GM19438 (cell line): ENCODE measurements around the gene RGS7.
"Not testable (repeated sequence)": the region's sequence is repeated elsewhere in the genome, so short reads cannot be mapped to it uniquely, and the experiment has no call there.

ENCODE experiments used
- ATAC-seq: cut with Tn5 transposase; IDR thresholded peaks from one replicate; pipeline ENCODE4 v1.9.1; 2021; ENCODE audit warnings: low read depth; ENCODE audit not compliant: unreplicated experiment

The RGS7 gene

GRCh38 chr1:241275981-241276380 is 81.0 kb downstream of the RGS7 start:
- ATAC-seq, result no peak

GRCh38 chr1:241275226-241275625 is 81.8 kb downstream of the RGS7 start:
- no peak for ATAC-seq

GRCh38 chr1:241274693-241275092 is 82.3 kb downstream of the RGS7 start:
- no peak for ATAC-seq

- ATAC-seq, result no peak
These were observed 84.2 kb downstream of the RGS7 start for GRCh38 chr1:241272828-241273227.

- no peak for ATAC-seq
These were observed 85.6 kb downstream of the RGS7 start for GRCh38 chr1:241271427-241271826.

GRCh38 chr1:241270016-241270415 is 87.0 kb downstream of the RGS7 start:
- ATAC-seq, result no peak

GRCh38 chr1:241269116-241269515 is 87.9 kb downstream of the RGS7 start:
- no peak for ATAC-seq

- ATAC-seq, result no peak
These were observed 90.9 kb downstream of the RGS7 start for GRCh38 chr1:241266121-241266520.

- ATAC-seq, result no peak
These were observed 91.6 kb downstream of the RGS7 start for GRCh38 chr1:241265428-241265827.

GRCh38 chr1:241263346-241263745 is 93.7 kb downstream of the RGS7 start:
- ATAC-seq, result no peak

- ATAC-seq, result no peak
These were observed 103.5 kb downstream of the RGS7 start for GRCh38 chr1:241253471-241253870.

GRCh38 chr1:241250465-241250864 is 106.5 kb downstream of the RGS7 start:
- ATAC-seq, result no peak

- no peak for ATAC-seq
These were observed 116.9 kb downstream of the RGS7 start for GRCh38 chr1:241240069-241240468.

- ATAC-seq, result no peak
These were observed 119.1 kb downstream of the RGS7 start for GRCh38 chr1:241237873-241238272.

GRCh38 chr1:241235256-241235897 is 121.6 kb downstream of the RGS7 start:
- ATAC-seq, result no peak

- ATAC-seq, result no peak
These were observed 127.3 kb downstream of the RGS7 start for GRCh38 chr1:241229711-241230110.

GRCh38 chr1:241229216-241229615 is 127.8 kb downstream of the RGS7 start:
- no peak for ATAC-seq

- ATAC-seq, result no peak
These were observed 128.7 kb downstream of the RGS7 start for GRCh38 chr1:241228339-241228738.

GRCh38 chr1:241225741-241226140 is 131.3 kb downstream of the RGS7 start:
- ATAC-seq, result no peak

GRCh38 chr1:241224189-241224588 is 132.8 kb downstream of the RGS7 start:
- ATAC-seq, result not testable (repeated sequence)

GRCh38 chr1:241222813-241223212 is 134.2 kb downstream of the RGS7 start:
- ATAC-seq, result not testable (repeated sequence)

- no peak for ATAC-seq
These were observed 135.7 kb downstream of the RGS7 start for GRCh38 chr1:241221319-241221718.

GRCh38 chr1:241220913-241221312 is 136.1 kb downstream of the RGS7 start:
- not testable (repeated sequence) for ATAC-seq
